ENCODE measurements around the gene KNSTRN. TPM values are rescaled to one million over a fixed set of nuclear protein-coding genes. Genes with fewer than 3 reads are reported as not detected.

KNSTRN gene
- total and polyA plus RNA-seq, 9 donors: 5.8 to 10.7 (median 6.6) TPM

- TF ChIP-seq POLR2A (IDR thresholded peaks at IDR 0.05): no peak
- TF ChIP-seq, protein P1, sequence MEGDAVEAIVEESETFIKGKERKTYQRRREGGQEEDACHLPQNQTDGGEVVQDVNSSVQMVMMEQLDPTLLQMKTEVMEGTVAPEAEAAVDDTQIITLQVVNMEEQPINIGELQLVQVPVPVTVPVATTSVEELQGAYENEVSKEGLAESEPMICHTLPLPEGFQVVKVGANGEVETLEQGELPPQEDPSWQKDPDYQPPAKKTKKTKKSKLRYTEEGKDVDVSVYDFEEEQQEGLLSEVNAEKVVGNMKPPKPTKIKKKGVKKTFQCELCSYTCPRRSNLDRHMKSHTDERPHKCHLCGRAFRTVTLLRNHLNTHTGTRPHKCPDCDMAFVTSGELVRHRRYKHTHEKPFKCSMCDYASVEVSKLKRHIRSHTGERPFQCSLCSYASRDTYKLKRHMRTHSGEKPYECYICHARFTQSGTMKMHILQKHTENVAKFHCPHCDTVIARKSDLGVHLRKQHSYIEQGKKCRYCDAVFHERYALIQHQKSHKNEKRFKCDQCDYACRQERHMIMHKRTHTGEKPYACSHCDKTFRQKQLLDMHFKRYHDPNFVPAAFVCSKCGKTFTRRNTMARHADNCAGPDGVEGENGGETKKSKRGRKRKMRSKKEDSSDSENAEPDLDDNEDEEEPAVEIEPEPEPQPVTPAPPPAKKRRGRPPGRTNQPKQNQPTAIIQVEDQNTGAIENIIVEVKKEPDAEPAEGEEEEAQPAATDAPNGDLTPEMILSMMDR (IDR thresholded peaks at IDR 0.05): no peak
- no peak for TF ChIP-seq EP300 (IDR thresholded peaks at IDR 0.05)
- H3K9me3 ChIP-seq: no peaks in the 10 kb centered on the region
- H3K4me3 ChIP-seq: no peak overlapping the region
- H3K27ac ChIP-seq: no peak overlapping the region
- intact Hi-C loops (cut with DNase I): no loop called here
- peaks cover 1% of the 10 kb centered on the region for H3K4me1 ChIP-seq (ENCODE audit: insufficient read depth)
- DNase-seq: no peak
- no peaks in the 10 kb centered on the region for H3K36me3 ChIP-seq
- no peaks in the 10 kb centered on the region for H3K27me3 ChIP-seq
- 91 to 93% (median 93%) methylated on average over 11 of the region's 11 CpGs for WGBS, 3 donors
Measured at GRCh38 chr15:40381818-40382529, 547 bp upstream of the KNSTRN start.

DNA sequence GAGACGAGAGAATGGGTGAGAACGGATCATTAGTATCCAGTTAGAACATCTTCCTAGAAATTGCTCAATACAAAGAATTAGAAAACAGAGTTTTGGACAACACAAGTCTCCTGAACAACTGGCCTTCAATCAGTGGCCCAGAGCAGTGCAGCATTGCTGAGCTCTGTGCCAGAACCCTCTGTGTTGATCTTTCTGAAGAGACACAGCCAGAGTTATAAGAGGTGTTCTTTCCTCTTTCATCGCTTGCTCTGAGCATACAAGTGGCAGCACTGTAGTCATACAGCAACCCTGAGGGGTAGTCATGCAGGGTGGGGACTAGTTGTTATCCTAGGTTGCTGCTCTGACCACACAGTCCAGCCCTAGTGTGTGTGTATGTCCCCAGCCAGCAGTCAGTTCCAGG, 4.0 kb downstream of the KNSTRN start:
- 91 to 98% (median 95%) methylated on average over 3 of the region's 3 CpGs for WGBS, 3 donors
- TF ChIP-seq, protein P1 (IDR thresholded peaks at IDR 0.05): no peak
- TF ChIP-seq POLR2A (IDR thresholded peaks at IDR 0.05) (no peak), EP300 (IDR thresholded peaks at IDR 0.05) (no peak)
- DNase-seq: no peak
- Histone ChIP-seq H3K9me3 (no peaks in the 10 kb centered on the region), H3K36me3 (no peaks in the 10 kb centered on the region), H3K27me3 (no peaks in the 10 kb centered on the region), H3K4me3 (no peak overlapping the region), H3K4me1 (ENCODE audit: insufficient read depth) (peaks cover 1% of the 10 kb centered on the region), H3K27ac (no peak overlapping the region)
- intact Hi-C loops (cut with DNase I): no loop called here

DNA sequence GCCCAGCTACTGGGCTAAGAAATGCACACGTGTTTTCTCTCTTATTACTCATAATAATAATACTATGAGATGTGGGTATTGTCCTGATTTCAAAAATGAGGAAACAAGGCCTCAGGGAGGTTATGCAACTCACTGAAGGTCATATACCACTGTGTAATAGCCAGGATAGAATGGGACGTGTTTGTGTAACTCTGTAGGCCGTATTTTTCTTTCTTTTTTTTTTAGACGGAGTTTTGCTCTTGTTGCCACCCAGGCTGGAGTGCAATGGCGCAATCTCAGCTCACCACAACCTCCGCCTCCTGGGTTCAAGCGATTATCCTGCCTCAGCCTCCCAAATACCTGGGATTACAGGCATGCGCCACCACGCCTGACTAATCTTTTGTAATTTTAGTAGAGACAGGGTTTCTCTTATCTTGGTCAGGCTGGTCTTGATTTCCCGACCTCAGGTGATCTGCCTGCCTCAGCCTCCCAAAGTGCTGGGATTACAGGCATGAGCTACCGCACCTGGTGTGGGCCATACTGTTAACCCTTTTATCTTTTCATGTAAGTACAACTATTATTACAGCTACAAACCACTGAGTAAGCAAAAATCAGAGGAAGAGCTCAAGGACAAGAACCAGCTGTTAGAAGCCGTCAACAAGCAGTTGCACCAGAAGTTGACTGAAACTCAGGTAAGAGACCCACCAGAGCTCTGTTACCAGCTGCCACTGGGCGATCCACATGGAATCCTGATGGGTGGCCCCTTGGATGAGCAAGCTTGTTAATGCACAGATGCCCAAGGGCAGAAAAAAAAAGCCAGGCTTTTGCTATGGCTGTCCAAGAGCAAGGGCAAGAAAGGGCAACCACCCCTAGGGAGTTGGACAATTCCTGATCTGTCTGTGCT, 6.7 kb downstream of the KNSTRN start:
- no peak for DNase-seq
- Histone ChIP-seq H3K4me1 (ENCODE audit: insufficient read depth) (no peaks in the 10 kb centered on the region), H3K9me3 (no peaks in the 10 kb centered on the region), H3K36me3 (no peaks in the 10 kb centered on the region), H3K27me3 (no peaks in the 10 kb centered on the region), H3K4me3 (no peak overlapping the region), H3K27ac (no peak overlapping the region)
- intact Hi-C loops (cut with DNase I): no loop called here
- WGBS, 3 donors: 69 to 84% (median 77%) methylated on average over 13 of the region's 13 CpGs
- no peak for TF ChIP-seq POLR2A (IDR thresholded peaks at IDR 0.05)
- TF ChIP-seq EP300 (IDR thresholded peaks at IDR 0.05): no peak
- TF ChIP-seq, protein P1 (IDR thresholded peaks at IDR 0.05): no peak

DNA sequence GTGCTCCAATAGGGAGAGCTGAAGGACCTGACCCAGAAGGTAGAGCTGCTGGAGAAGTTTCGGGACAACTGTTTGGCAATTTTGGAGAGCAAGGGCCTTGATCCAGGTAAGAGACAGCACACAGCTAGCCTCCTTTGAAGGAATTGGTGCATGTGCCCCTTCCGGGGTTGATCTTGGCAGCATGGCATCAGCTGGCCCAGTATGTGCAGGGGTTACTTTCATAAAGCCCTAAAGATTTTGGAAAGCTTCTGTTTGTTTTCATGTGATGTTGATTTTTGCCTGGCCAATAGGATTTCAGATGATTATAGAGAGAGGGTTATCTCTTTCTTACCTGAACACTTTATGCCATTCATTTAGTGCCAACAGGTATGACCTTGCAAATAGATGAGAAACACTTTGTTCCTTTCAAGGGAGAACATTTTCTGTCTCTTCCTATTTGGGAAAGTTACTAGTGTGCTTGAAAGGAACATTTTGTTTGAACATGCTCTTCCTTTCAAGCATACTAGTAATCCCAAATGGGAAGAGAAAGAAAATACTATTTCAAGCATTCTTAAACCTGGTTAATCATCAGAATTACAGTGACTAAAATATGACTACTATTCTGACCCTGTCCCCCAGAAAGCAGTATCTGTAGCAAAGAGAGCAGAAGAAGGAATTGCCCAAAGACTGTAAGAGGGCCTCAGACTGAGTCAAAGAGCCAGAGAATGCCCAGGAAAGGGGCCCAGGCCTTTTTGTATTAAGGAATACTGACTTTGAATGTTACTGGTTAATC, 7.5 kb downstream of the KNSTRN start:
- intact Hi-C loops (cut with DNase I): no loop called here
- Histone ChIP-seq H3K27me3 (no peaks in the 10 kb centered on the region), H3K4me3 (no peak overlapping the region), H3K27ac (no peak overlapping the region), H3K4me1 (ENCODE audit: insufficient read depth) (no peaks in the 10 kb centered on the region), H3K9me3 (no peaks in the 10 kb centered on the region), H3K36me3 (no peaks in the 10 kb centered on the region)
- 85 to 98% (median 89%) methylated on average over 2 of the region's 2 CpGs for WGBS, 3 donors
- no peak for DNase-seq
- TF ChIP-seq, protein P1 (IDR thresholded peaks at IDR 0.05): no peak
- TF ChIP-seq POLR2A (IDR thresholded peaks at IDR 0.05) (no peak), EP300 (IDR thresholded peaks at IDR 0.05) (no peak)

Data from ovary (tissue), 9 donors.